ENCODE results near the gene RXYLT1.

Gene RXYLT1

GRCh38 chr12:63753743-63754142 lies 26.0 kb upstream of the RXYLT1 start:
- no peak for DNase-seq (ENCODE audit: low read depth)
- no peaks in the 10 kb centered on the region for H3K4me1 ChIP-seq (ENCODE audit: control insufficient read depth, insufficient read depth, low read length)
- H3K9ac ChIP-seq (ENCODE audit: low read length) = no peak overlapping the region
- peaks cover 5% of the 10 kb centered on the region for H3K27me3 ChIP-seq (replicated peaks; ENCODE audit: control insufficient read depth, insufficient read depth, low read length)
- H3K36me3 ChIP-seq (ENCODE audit: control insufficient read depth, insufficient read depth, low read length, severe bottlenecking) = no peaks in the 10 kb centered on the region
- no peaks in the 10 kb centered on the region for H3K9me3 ChIP-seq (ENCODE audit: control insufficient read depth, low read length)
- H3K4me3 ChIP-seq (ENCODE audit: low read length) = no peak overlapping the region

DNA sequence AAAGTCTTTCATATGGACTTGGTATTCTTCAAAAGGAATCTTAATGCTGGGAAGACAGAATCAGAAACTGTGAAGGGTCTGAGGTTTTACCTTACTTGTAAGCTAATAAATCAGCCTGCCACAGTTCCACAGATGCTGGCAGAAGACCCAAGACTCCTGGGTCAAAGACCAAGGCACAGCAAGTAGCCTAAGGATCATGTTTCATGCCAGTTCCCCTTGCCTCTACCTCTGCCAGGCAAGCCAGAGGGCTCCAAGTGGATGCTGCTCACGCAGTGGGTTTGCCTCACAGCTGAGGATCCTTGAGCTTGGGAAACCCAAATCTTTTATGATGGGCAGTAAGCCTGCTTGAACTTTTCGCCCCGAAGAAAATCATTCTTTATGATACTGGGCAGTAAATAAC lies 15.2 kb upstream of the RXYLT1 start:
- Histone ChIP-seq H3K27me3 (replicated peaks; ENCODE audit: control insufficient read depth, insufficient read depth, low read length) (peaks cover 8% of the 10 kb centered on the region), H3K36me3 (ENCODE audit: control insufficient read depth, insufficient read depth, low read length, severe bottlenecking) (no peaks in the 10 kb centered on the region), H3K9me3 (ENCODE audit: control insufficient read depth, low read length) (peaks cover 6% of the 10 kb centered on the region), H3K9ac (ENCODE audit: low read length) (no peak overlapping the region), H3K4me3 (ENCODE audit: low read length) (no peak overlapping the region), H3K4me1 (ENCODE audit: control insufficient read depth, insufficient read depth, low read length) (no peaks in the 10 kb centered on the region)
- DNase-seq (ENCODE audit: low read depth) = no peak

GRCh38 chr12:63766498-63766897 lies 13.2 kb upstream of the RXYLT1 start:
- H3K9ac ChIP-seq (ENCODE audit: low read length) = no peak overlapping the region
- no peaks in the 10 kb centered on the region for H3K4me1 ChIP-seq (ENCODE audit: control insufficient read depth, insufficient read depth, low read length)
- H3K27me3 ChIP-seq (replicated peaks; ENCODE audit: control insufficient read depth, insufficient read depth, low read length) = peaks cover 8% of the 10 kb centered on the region
- peak; percentile 33 for DNase-seq (ENCODE audit: low read depth)
- peaks cover 18% of the 10 kb centered on the region for H3K9me3 ChIP-seq (ENCODE audit: control insufficient read depth, low read length)
- H3K36me3 ChIP-seq (ENCODE audit: control insufficient read depth, insufficient read depth, low read length, severe bottlenecking) = no peaks in the 10 kb centered on the region
- no peak overlapping the region for H3K4me3 ChIP-seq (ENCODE audit: low read length)

DNA sequence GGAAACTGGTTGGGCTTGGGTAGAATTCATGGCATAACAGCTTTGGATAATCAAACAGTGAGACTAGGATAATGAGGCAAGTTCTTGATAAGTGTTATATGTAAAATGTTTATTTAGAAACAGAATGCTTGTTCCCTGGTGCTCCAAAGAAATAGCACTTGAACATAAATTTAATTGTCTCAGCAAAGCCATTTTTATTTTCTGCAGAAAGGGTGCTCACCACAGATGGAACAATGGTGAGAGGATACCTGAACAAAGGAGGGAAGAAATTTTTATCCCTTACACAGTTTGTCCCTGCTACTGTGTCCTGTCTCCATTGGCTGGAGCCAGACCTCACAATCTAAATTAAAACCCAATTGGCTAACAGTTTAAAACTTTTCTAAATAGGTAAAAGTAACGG lies 9.3 kb upstream of the RXYLT1 start:
- Histone ChIP-seq H3K9ac (ENCODE audit: low read length) (no peak overlapping the region), H3K9me3 (ENCODE audit: control insufficient read depth, low read length) (peaks cover 18% of the 10 kb centered on the region), H3K36me3 (ENCODE audit: control insufficient read depth, insufficient read depth, low read length, severe bottlenecking) (no peaks in the 10 kb centered on the region), H3K27me3 (replicated peaks; ENCODE audit: control insufficient read depth, insufficient read depth, low read length) (peaks cover 4% of the 10 kb centered on the region), H3K4me1 (ENCODE audit: control insufficient read depth, insufficient read depth, low read length) (no peaks in the 10 kb centered on the region), H3K4me3 (ENCODE audit: low read length) (no peak overlapping the region)
- no peak for DNase-seq (ENCODE audit: low read depth)

GRCh38 chr12:63777340-63777739 lies 2.4 kb upstream of the RXYLT1 start:
- H3K27me3 ChIP-seq (replicated peaks; ENCODE audit: control insufficient read depth, insufficient read depth, low read length) = no peaks in the 10 kb centered on the region
- H3K9me3 ChIP-seq (ENCODE audit: control insufficient read depth, low read length) = no peaks in the 10 kb centered on the region
- DNase-seq (ENCODE audit: low read depth) = no peak
- H3K36me3 ChIP-seq (ENCODE audit: control insufficient read depth, insufficient read depth, low read length, severe bottlenecking) = peaks cover 1% of the 10 kb centered on the region
- H3K4me1 ChIP-seq (ENCODE audit: control insufficient read depth, insufficient read depth, low read length) = peaks cover 14% of the 10 kb centered on the region
- H3K9ac ChIP-seq (ENCODE audit: low read length) = no peak overlapping the region
- H3K4me3 ChIP-seq (ENCODE audit: low read length) = no peak overlapping the region

DNA sequence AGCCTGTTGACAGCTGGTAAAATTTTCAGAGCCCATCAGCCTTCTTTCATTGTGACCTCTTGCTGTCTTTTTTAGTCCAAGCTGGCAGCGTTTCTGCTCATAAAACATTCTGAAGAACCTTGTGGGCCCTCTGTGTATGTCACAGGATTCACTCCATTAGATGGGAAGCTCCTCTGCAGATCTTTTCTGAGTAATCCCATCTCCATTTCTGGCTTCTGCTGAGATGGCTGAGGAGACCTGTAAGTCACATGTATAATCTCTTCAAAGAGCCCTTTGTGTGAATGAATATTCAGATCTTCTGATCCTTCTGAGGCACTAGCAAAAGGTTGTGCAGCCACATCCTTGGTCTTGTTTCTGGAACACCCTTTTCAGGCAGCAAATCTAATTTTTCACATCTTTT lies 2.8 kb downstream of the RXYLT1 start:
- Histone ChIP-seq H3K9me3 (ENCODE audit: control insufficient read depth, low read length) (no peaks in the 10 kb centered on the region), H3K27me3 (replicated peaks; ENCODE audit: control insufficient read depth, insufficient read depth, low read length) (no peaks in the 10 kb centered on the region), H3K4me1 (ENCODE audit: control insufficient read depth, insufficient read depth, low read length) (peaks cover 14% of the 10 kb centered on the region), H3K36me3 (ENCODE audit: control insufficient read depth, insufficient read depth, low read length, severe bottlenecking) (peaks cover 35% of the 10 kb centered on the region), H3K4me3 (ENCODE audit: low read length) (no peak overlapping the region), H3K9ac (ENCODE audit: low read length) (no peak overlapping the region)
- no peak for DNase-seq (ENCODE audit: low read depth)

DNA sequence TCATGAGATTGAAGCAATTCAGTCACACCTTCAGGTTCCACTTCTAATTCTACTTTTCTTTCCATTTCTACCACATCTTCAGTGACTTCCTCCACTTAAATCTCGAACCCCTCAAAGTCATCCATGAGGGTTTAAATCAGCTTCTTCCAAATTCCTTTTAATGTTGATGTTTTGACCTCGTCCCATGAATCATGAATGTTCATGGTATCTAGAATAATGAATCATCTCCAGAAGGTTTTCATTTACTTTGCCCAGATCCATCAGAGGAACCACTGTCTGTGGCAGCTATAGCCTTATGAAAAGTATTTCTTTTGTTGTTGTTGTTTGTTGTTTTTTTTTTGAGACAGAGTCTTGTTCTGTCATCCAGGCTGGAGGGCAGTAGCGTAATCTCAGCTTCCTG lies 7.6 kb downstream of the RXYLT1 start:
- H3K9ac ChIP-seq (ENCODE audit: low read length) = no peak overlapping the region
- H3K4me1 ChIP-seq (ENCODE audit: control insufficient read depth, insufficient read depth, low read length) = no peaks in the 10 kb centered on the region
- no peak overlapping the region for H3K4me3 ChIP-seq (ENCODE audit: low read length)
- H3K27me3 ChIP-seq (replicated peaks; ENCODE audit: control insufficient read depth, insufficient read depth, low read length) = no peaks in the 10 kb centered on the region
- peaks cover 59% of the 10 kb centered on the region for H3K36me3 ChIP-seq (ENCODE audit: control insufficient read depth, insufficient read depth, low read length, severe bottlenecking)
- H3K9me3 ChIP-seq (ENCODE audit: control insufficient read depth, low read length) = no peaks in the 10 kb centered on the region
- peak; percentile 51 for DNase-seq (ENCODE audit: low read depth)

DNA sequence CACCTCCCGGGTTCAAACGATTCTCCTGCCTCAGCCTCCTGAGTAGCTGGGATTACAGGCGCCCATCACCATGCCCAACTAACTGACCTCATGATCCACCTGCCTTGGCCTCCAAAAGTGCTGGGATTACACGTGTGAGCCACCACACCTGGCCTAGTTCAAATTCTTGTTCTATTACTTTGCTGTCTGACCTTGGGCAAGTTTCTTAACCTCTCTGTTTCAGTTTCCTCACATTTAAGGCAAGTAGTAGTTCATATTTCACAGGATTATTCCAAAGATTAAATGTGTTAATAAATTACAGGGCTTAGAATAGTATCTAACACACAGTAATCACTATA lies 10.9 kb downstream of the RXYLT1 start:
- Histone ChIP-seq H3K27me3 (replicated peaks; ENCODE audit: control insufficient read depth, insufficient read depth, low read length) (no peaks in the 10 kb centered on the region), H3K4me3 (ENCODE audit: low read length) (no peak overlapping the region), H3K36me3 (ENCODE audit: control insufficient read depth, insufficient read depth, low read length, severe bottlenecking) (peaks cover 36% of the 10 kb centered on the region), H3K9me3 (ENCODE audit: control insufficient read depth, low read length) (no peaks in the 10 kb centered on the region), H3K9ac (ENCODE audit: low read length) (no peak overlapping the region), H3K4me1 (ENCODE audit: control insufficient read depth, insufficient read depth, low read length) (no peaks in the 10 kb centered on the region)
- DNase-seq (ENCODE audit: low read depth) = no peak

- H3K27me3 ChIP-seq (replicated peaks; ENCODE audit: control insufficient read depth, insufficient read depth, low read length) = no peaks in the 10 kb centered on the region
- H3K4me1 ChIP-seq (ENCODE audit: control insufficient read depth, insufficient read depth, low read length) = no peaks in the 10 kb centered on the region
- H3K9ac ChIP-seq (ENCODE audit: low read length) = no peak overlapping the region
- no peak overlapping the region for H3K4me3 ChIP-seq (ENCODE audit: low read length)
- DNase-seq (ENCODE audit: low read depth) = no peak
- no peaks in the 10 kb centered on the region for H3K9me3 ChIP-seq (ENCODE audit: control insufficient read depth, low read length)
- peaks cover 26% of the 10 kb centered on the region for H3K36me3 ChIP-seq (ENCODE audit: control insufficient read depth, insufficient read depth, low read length, severe bottlenecking)
Measured at GRCh38 chr12:63792338-63792737, 12.6 kb downstream of the RXYLT1 start.

DNA sequence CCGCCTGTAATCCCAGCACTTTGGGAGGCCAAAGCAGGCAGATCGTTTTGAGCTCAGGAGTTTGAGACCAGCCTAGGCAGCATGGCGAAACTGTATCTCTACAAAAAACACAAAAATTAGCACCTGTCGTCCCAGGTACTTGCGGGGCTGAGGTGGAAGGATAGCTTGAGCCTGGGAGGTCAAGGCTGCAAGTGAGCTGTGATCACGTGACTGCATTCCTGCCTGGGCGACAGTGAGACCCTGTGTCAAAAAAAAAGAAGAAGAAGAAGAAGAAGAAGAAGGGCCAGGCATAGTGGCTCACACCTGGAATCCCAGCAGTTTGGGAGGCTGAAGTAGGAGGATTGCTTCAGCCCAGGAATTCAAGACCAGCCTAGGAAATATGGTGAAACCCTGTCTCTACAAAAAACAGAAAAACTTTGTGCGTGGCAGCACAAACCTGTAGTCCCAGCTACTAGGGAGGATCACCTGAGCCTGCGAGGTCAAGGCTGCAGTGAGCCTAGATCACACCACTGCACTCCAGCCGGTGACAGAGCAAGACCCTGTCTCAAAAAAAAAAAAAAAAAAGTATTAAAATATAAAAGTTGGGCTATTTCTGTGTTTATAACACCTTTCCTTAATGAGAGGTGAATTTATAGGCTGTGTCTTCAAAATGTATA lies 15.5 kb downstream of the RXYLT1 start:
- no peak for DNase-seq (ENCODE audit: low read depth)
- Histone ChIP-seq H3K9me3 (ENCODE audit: control insufficient read depth, low read length) (no peaks in the 10 kb centered on the region), H3K4me1 (ENCODE audit: control insufficient read depth, insufficient read depth, low read length) (no peaks in the 10 kb centered on the region), H3K36me3 (ENCODE audit: control insufficient read depth, insufficient read depth, low read length, severe bottlenecking) (peaks cover 15% of the 10 kb centered on the region), H3K4me3 (ENCODE audit: low read length) (no peak overlapping the region), H3K27me3 (replicated peaks; ENCODE audit: control insufficient read depth, insufficient read depth, low read length) (no peaks in the 10 kb centered on the region), H3K9ac (ENCODE audit: low read length) (no peak overlapping the region)

- Histone ChIP-seq H3K9me3 (ENCODE audit: control insufficient read depth, low read length) (no peaks in the 10 kb centered on the region), H3K4me1 (ENCODE audit: control insufficient read depth, insufficient read depth, low read length) (no peaks in the 10 kb centered on the region), H3K27me3 (replicated peaks; ENCODE audit: control insufficient read depth, insufficient read depth, low read length) (no peaks in the 10 kb centered on the region), H3K36me3 (ENCODE audit: control insufficient read depth, insufficient read depth, low read length, severe bottlenecking) (peaks cover 7% of the 10 kb centered on the region), H3K4me3 (ENCODE audit: low read length) (no peak overlapping the region), H3K9ac (ENCODE audit: low read length) (no peak overlapping the region)
- no peak for DNase-seq (ENCODE audit: low read depth)
Measured at GRCh38 chr12:63795944-63796343, 16.2 kb downstream of the RXYLT1 start.

GRCh38 chr12:63802012-63802608 lies 22.4 kb downstream of the RXYLT1 start:
- Histone ChIP-seq H3K9ac (ENCODE audit: low read length) (no peak overlapping the region), H3K4me3 (ENCODE audit: low read length) (no peak overlapping the region), H3K9me3 (ENCODE audit: control insufficient read depth, low read length) (no peaks in the 10 kb centered on the region), H3K27me3 (replicated peaks; ENCODE audit: control insufficient read depth, insufficient read depth, low read length) (no peaks in the 10 kb centered on the region), H3K4me1 (ENCODE audit: control insufficient read depth, insufficient read depth, low read length) (no peaks in the 10 kb centered on the region), H3K36me3 (ENCODE audit: control insufficient read depth, insufficient read depth, low read length, severe bottlenecking) (peaks cover 18% of the 10 kb centered on the region)
- peak; percentile 77 for DNase-seq (ENCODE audit: low read depth)

All from adipocyte (in vitro differentiated cells).